ENCODE measurements around the gene SSH2.
A peak's percentile ranks its signal among the peaks of the same experiment; 100 is the strongest.
"Not testable (repeated sequence)": the region's sequence is repeated elsewhere in the genome, so short reads cannot be mapped to it uniquely, and the experiment has no call there.

Gene SSH2

GRCh38 chr17:29929533-29930408 is at the start of gene SSH2:
Gene SSH2 (minus strand): TSS chr17:29930228. CDS start chr17:29930000, 228 bp downstream.
- peak; percentile 63 to 74 (median 74) for DNase-seq (ENCODE audit: low read depth in 2 of 3, low spot score in 2 of 3)

GRCh38 chr17:29977836-29978235 is 47.8 kb upstream of the SSH2 start:
- DNase-seq (ENCODE audit: low read depth in 2 of 3, low spot score in 2 of 3) = no peak

GRCh38 chr17:29973005-29973404 is 43.0 kb upstream of the SSH2 start:
- no peak for DNase-seq (ENCODE audit: low read depth in 2 of 3, low spot score in 2 of 3)

GRCh38 chr17:29972277-29972676 is 42.2 kb upstream of the SSH2 start:
- DNase-seq (ENCODE audit: low read depth in 2 of 3, low spot score in 2 of 3) = no peak

GRCh38 chr17:29968271-29968670 is 38.2 kb upstream of the SSH2 start:
- no peak for DNase-seq (ENCODE audit: low read depth in 2 of 3, low spot score in 2 of 3)

- no peak for DNase-seq (ENCODE audit: low read depth in 2 of 3, low spot score in 2 of 3)
Measured at GRCh38 chr17:29962656-29963055, 32.6 kb upstream of the SSH2 start.

GRCh38 chr17:29959658-29960337 is 29.8 kb upstream of the SSH2 start:
- no peak for DNase-seq (ENCODE audit: low read depth in 2 of 3, low spot score in 2 of 3)

GRCh38 chr17:29958947-29959657 is 29.1 kb upstream of the SSH2 start:
- no peak for DNase-seq (ENCODE audit: low read depth in 2 of 3, low spot score in 2 of 3)

- DNase-seq (ENCODE audit: low read depth in 2 of 3, low spot score in 2 of 3) = not testable (repeated sequence)
Measured at GRCh38 chr17:29957488-29957887, 27.5 kb upstream of the SSH2 start.

- no peak for DNase-seq (ENCODE audit: low read depth in 2 of 3, low spot score in 2 of 3)
Measured at GRCh38 chr17:29956225-29956624, 26.2 kb upstream of the SSH2 start.

- DNase-seq (ENCODE audit: low read depth in 2 of 3, low spot score in 2 of 3) = no peak
Measured at GRCh38 chr17:29954405-29954804, 24.4 kb upstream of the SSH2 start.

GRCh38 chr17:29949696-29950095 is 19.7 kb upstream of the SSH2 start:
- DNase-seq (ENCODE audit: low read depth in 2 of 3, low spot score in 2 of 3) = no peak

- DNase-seq (ENCODE audit: low read depth in 2 of 3, low spot score in 2 of 3) = no peak
Measured at GRCh38 chr17:29948448-29949215, 18.6 kb upstream of the SSH2 start.

GRCh38 chr17:29945281-29945680 is 15.3 kb upstream of the SSH2 start:
- DNase-seq (ENCODE audit: low read depth in 2 of 3, low spot score in 2 of 3) = no peak

- no peak for DNase-seq (ENCODE audit: low read depth in 2 of 3, low spot score in 2 of 3)
Measured at GRCh38 chr17:29941334-29941733, 11.3 kb upstream of the SSH2 start, which contains the start of gene EFCAB5. Gene EFCAB5 (plus strand): TSS chr17:29941634. CDS start chr17:29941797, 163 bp downstream.

- no peak for DNase-seq (ENCODE audit: low read depth in 2 of 3, low spot score in 2 of 3)
Measured at GRCh38 chr17:29936724-29937123, 6.7 kb upstream of the SSH2 start.

GRCh38 chr17:29935909-29936308 is 5.9 kb upstream of the SSH2 start:
- not testable (repeated sequence) for DNase-seq (ENCODE audit: low read depth in 2 of 3, low spot score in 2 of 3)

- DNase-seq (ENCODE audit: low read depth in 2 of 3, low spot score in 2 of 3) = no peak
Measured at GRCh38 chr17:29933379-29933778, 3.4 kb upstream of the SSH2 start.

GRCh38 chr17:29931231-29931932 is 1.4 kb upstream of the SSH2 start:
- DNase-seq (ENCODE audit: low read depth in 2 of 3, low spot score in 2 of 3) = peak in 2 of 3 experiments; percentile 16 to 28

GRCh38 chr17:29930409-29931010 is 482 bp upstream of the SSH2 start:
- no peak for DNase-seq (ENCODE audit: low read depth in 2 of 3, low spot score in 2 of 3)
